ENCODE measurements around the gene ST8SIA6.

The ST8SIA6 gene

DNA sequence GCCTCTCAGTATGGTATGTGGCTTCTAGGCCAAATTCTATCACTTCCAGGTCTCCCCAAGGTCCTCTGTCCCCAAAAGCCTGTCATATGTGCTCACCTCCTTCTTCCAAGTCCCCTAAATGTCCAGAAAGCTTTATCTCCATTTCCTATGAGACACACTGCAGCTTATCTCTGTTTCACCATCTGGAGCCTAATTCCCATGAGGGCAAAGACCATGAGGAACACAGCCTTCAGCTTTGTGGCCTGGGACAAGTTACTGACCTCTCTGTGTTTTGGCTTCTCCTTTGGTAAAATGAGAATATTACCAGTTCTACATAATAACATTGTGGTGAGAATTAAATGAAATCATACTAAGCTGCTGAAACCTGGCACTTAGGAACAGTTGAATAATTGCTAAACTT lies 19.2 kb downstream of the ST8SIA6 start:
- H3K4me3 ChIP-seq (ENCODE audit: low read length): no peak overlapping the region
- TF ChIP-seq, protein P1, sequence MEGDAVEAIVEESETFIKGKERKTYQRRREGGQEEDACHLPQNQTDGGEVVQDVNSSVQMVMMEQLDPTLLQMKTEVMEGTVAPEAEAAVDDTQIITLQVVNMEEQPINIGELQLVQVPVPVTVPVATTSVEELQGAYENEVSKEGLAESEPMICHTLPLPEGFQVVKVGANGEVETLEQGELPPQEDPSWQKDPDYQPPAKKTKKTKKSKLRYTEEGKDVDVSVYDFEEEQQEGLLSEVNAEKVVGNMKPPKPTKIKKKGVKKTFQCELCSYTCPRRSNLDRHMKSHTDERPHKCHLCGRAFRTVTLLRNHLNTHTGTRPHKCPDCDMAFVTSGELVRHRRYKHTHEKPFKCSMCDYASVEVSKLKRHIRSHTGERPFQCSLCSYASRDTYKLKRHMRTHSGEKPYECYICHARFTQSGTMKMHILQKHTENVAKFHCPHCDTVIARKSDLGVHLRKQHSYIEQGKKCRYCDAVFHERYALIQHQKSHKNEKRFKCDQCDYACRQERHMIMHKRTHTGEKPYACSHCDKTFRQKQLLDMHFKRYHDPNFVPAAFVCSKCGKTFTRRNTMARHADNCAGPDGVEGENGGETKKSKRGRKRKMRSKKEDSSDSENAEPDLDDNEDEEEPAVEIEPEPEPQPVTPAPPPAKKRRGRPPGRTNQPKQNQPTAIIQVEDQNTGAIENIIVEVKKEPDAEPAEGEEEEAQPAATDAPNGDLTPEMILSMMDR (IDR thresholded peaks at IDR 0.05; ENCODE audit: low read depth, low read length): no peak
- TF ChIP-seq EZH2phosphoT487 (IDR thresholded peaks at IDR 0.05; ENCODE audit: low read depth): no peak
- no peak overlapping the region for H3K27ac ChIP-seq (ENCODE audit: low read length)
- no peaks in the 10 kb centered on the region for H3K9me3 ChIP-seq (ENCODE audit: insufficient read depth, low read length)
- no peak overlapping the region for H2AFZ ChIP-seq (ENCODE audit: low read depth, low read length)
- H3K4me1 ChIP-seq (ENCODE audit: low read length): no peaks in the 10 kb centered on the region
- H3K4me2 ChIP-seq (ENCODE audit: low read length): no peak overlapping the region
- H3K79me2 ChIP-seq (ENCODE audit: low read length): no peaks in the 10 kb centered on the region
- H3K36me3 ChIP-seq (replicated peaks; ENCODE audit: low read depth, low read length): no peaks in the 10 kb centered on the region
- peaks cover 15% of the 10 kb centered on the region for H3K27me3 ChIP-seq (ENCODE audit: low read depth, low read length)
- H3K9ac ChIP-seq (ENCODE audit: low read length): no peak overlapping the region
- H4K20me1 ChIP-seq (ENCODE audit: insufficient read depth, low read length): no peaks in the 10 kb centered on the region

DNA sequence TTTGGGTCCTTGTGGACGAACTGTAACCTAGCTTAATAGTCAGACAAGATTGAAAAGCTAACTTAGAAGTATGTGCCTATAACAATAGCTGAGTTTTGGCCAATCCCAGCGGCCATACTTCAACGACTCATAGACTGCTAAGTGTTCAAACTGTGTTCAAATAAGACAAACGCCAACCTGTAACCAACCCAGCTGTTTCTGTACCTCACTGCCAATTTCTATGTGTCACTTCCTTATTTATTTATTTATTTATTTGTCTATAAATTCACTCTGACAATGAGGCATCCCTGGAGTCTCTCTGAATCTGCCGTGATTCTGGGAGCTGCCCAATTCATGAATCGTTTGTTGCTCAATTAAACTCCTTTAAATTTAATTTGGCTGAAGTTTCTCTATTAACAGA lies 21.7 kb downstream of the ST8SIA6 start:
- TF ChIP-seq EZH2phosphoT487 (IDR thresholded peaks at IDR 0.05; ENCODE audit: low read depth): no peak
- TF ChIP-seq, protein P1 (IDR thresholded peaks at IDR 0.05; ENCODE audit: low read depth, low read length): no peak
- Histone ChIP-seq H2AFZ (ENCODE audit: low read depth, low read length) (no peak overlapping the region), H3K27me3 (ENCODE audit: low read depth, low read length) (peaks cover 23% of the 10 kb centered on the region), H4K20me1 (ENCODE audit: insufficient read depth, low read length) (no peaks in the 10 kb centered on the region), H3K4me2 (ENCODE audit: low read length) (no peak overlapping the region), H3K9me3 (ENCODE audit: insufficient read depth, low read length) (no peaks in the 10 kb centered on the region), H3K27ac (ENCODE audit: low read length) (no peak overlapping the region), H3K36me3 (replicated peaks; ENCODE audit: low read depth, low read length) (no peaks in the 10 kb centered on the region), H3K4me1 (ENCODE audit: low read length) (no peaks in the 10 kb centered on the region), H3K4me3 (ENCODE audit: low read length) (no peak overlapping the region), H3K9ac (ENCODE audit: low read length) (no peak overlapping the region), H3K79me2 (ENCODE audit: low read length) (no peaks in the 10 kb centered on the region)

DNA sequence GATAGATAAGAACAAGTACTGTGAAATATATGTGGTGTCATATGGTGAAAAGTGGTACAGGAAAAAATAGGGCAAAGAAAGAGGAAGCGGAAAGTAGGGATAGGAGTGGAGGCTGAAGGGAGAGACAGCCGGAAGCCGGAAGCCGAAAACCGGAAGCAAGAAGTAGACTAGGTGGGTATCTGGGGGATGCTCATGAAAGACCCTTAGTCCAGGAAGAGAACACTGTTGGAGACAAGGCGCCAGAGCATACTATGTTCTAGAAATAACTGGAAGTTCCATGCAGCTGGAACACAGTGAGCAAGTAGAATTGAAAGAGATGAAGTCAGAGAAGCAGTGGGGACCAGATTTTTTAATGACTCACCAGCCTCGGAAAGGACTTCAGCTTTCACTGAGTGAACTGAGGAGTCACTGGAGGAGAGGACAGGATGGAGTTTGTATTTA lies 22.5 kb downstream of the ST8SIA6 start:
- no peak overlapping the region for H3K4me2 ChIP-seq (ENCODE audit: low read length)
- no peaks in the 10 kb centered on the region for H3K9me3 ChIP-seq (ENCODE audit: insufficient read depth, low read length)
- no peak overlapping the region for H3K4me3 ChIP-seq (ENCODE audit: low read length)
- no peaks in the 10 kb centered on the region for H3K4me1 ChIP-seq (ENCODE audit: low read length)
- peaks cover 26% of the 10 kb centered on the region for H3K27me3 ChIP-seq (ENCODE audit: low read depth, low read length)
- H4K20me1 ChIP-seq (ENCODE audit: insufficient read depth, low read length): no peaks in the 10 kb centered on the region
- no peaks in the 10 kb centered on the region for H3K79me2 ChIP-seq (ENCODE audit: low read length)
- no peaks in the 10 kb centered on the region for H3K36me3 ChIP-seq (replicated peaks; ENCODE audit: low read depth, low read length)
- no peak for TF ChIP-seq EZH2phosphoT487 (IDR thresholded peaks at IDR 0.05; ENCODE audit: low read depth)
- TF ChIP-seq, protein P1 (IDR thresholded peaks at IDR 0.05; ENCODE audit: low read depth, low read length): no peak
- H3K27ac ChIP-seq (ENCODE audit: low read length): no peak overlapping the region
- H2AFZ ChIP-seq (ENCODE audit: low read depth, low read length): no peak overlapping the region
- no peak overlapping the region for H3K9ac ChIP-seq (ENCODE audit: low read length)

DNA sequence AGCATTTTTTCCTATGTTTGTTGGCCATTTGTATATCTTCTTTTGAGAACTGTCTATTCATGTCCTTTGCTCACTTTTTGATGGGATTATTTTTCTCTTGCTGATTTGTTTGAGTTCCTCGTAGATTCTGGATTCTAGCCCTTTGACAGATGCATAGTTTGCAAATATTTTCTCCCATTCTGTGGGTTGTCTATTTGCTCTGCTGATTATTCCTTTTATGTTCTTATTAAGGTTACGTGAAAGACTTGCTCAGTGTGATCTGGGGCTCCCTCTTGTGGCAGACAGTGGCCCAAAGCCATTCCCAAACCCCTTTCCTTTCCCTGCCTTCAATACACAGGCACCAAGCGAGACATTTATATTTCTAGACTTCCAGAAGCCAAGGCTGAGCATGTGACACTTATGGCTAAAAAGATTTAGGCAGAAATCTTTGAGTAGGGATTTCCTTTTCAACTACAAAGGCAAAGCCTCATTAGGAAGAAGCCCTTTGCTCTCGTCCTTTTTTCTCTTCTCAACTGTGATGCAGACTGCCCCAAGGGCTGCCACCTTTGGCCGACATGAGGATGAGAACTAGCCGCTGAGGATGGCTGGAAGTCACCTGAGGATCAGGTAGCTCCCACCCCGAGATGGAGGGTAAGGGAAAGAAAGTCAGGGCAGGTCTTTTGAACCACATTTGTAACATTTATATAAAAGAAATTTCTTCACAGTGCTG lies 23.6 kb downstream of the ST8SIA6 start:
- peak overlapping the region; percentile 43 for H3K4me3 ChIP-seq (ENCODE audit: low read length)
- no peak overlapping the region for H3K27ac ChIP-seq (ENCODE audit: low read length)
- H3K27me3 ChIP-seq (ENCODE audit: low read depth, low read length): peaks cover 26% of the 10 kb centered on the region
- H3K4me1 ChIP-seq (ENCODE audit: low read length): no peaks in the 10 kb centered on the region
- peak overlapping the region; percentile 60 for H3K4me2 ChIP-seq (ENCODE audit: low read length)
- no peak overlapping the region for H3K9ac ChIP-seq (ENCODE audit: low read length)
- no peaks in the 10 kb centered on the region for H3K36me3 ChIP-seq (replicated peaks; ENCODE audit: low read depth, low read length)
- no peaks in the 10 kb centered on the region for H3K79me2 ChIP-seq (ENCODE audit: low read length)
- no peaks in the 10 kb centered on the region for H4K20me1 ChIP-seq (ENCODE audit: insufficient read depth, low read length)
- H2AFZ ChIP-seq (ENCODE audit: low read depth, low read length): peak overlapping the region; percentile 81; the same call in 1 of the 2 replicates
- TF ChIP-seq, protein P1 (IDR thresholded peaks at IDR 0.05; ENCODE audit: low read depth, low read length): peak; percentile 81
- TF ChIP-seq EZH2phosphoT487 (IDR thresholded peaks at IDR 0.05; ENCODE audit: low read depth): no peak
- no peaks in the 10 kb centered on the region for H3K9me3 ChIP-seq (ENCODE audit: insufficient read depth, low read length)
